Fibroblast of lung (primary cell): ENCODE data around the gene MATK. TPM values are rescaled to one million over a fixed set of nuclear protein-coding genes. Genes with fewer than 3 reads are reported as not detected.

Source experiments
- DNase-seq, 2 donors: peaks; one replicate each; pipeline versions ENCODE4 v3.0.0 to v3.0.0-alpha.2; 2010; ENCODE audit warnings: low read depth in 2 of 2
- H2AFZ ChIP-seq: 2 replicates; pipeline ENCODE4 v1.5.1; 2012; ENCODE audit warnings: low read length, control low read depth, inconsistent platforms
- H3K27ac ChIP-seq: 2 replicates; pipeline ENCODE4 v1.5.1; 2011; ENCODE audit warnings: low read length, control low read depth; ENCODE audit not compliant: insufficient read depth
- H3K27me3 ChIP-seq: 2 replicates; pipeline ENCODE4 v1.5.1; 2011; ENCODE audit warnings: mild to moderate bottlenecking, low read length; ENCODE audit not compliant: control insufficient read depth, insufficient read depth
- H3K36me3 ChIP-seq: 2 replicates; pipeline ENCODE4 v1.5.1; 2011; ENCODE audit warnings: low read length; ENCODE audit not compliant: control insufficient read depth, insufficient read depth
- H3K4me1 ChIP-seq: 2 replicates; pipeline ENCODE4 v1.5.1; 2011; ENCODE audit warnings: low read length; ENCODE audit not compliant: control insufficient read depth, insufficient read depth; ENCODE audit errors: extremely low read depth
- H3K4me2 ChIP-seq: 2 replicates; pipeline ENCODE4 v1.5.1; 2011; ENCODE audit warnings: low read length, control low read depth; ENCODE audit not compliant: insufficient read depth; ENCODE audit errors: extremely low read depth
- H3K4me3 ChIP-seq, 4 experiments: fragments of 200-600 bp in 1 of 4; sonication (generic) in 1 of 4; replicated peaks in 1 of 4; 2 replicates each; pipeline ENCODE4 v1.5.1; 2011 to 2016; ENCODE audit warnings: low read length in 4 of 4, low read depth in 3 of 4, mild to moderate bottlenecking in 3 of 4, control low read depth in 2 of 4, inconsistent platforms in 1 of 4, mixed read lengths in 1 of 4; ENCODE audit not compliant: insufficient read depth in 1 of 4; ENCODE audit errors: control extremely low read depth in 1 of 4
- H3K79me2 ChIP-seq: 2 replicates; pipeline ENCODE4 v1.5.1; 2012; ENCODE audit warnings: mild to moderate bottlenecking, low read length, inconsistent platforms; ENCODE audit not compliant: control insufficient read depth, insufficient read depth
- H3K9ac ChIP-seq: 2 replicates; pipeline ENCODE4 v1.5.1; 2011; ENCODE audit warnings: mild to moderate bottlenecking, low read length, control low read depth; ENCODE audit not compliant: insufficient read depth
- H3K9me3 ChIP-seq: 2 replicates; pipeline ENCODE4 v1.5.1; 2012; ENCODE audit warnings: low read depth, low read length; ENCODE audit not compliant: control insufficient read depth, insufficient read depth
- H4K20me1 ChIP-seq: 2 replicates; pipeline ENCODE4 v1.5.1; 2011; ENCODE audit warnings: low read length; ENCODE audit not compliant: control insufficient read depth, insufficient read depth; ENCODE audit errors: extremely low read depth
- EZH2 ChIP-seq: IDR thresholded peaks from 2 replicates; pipeline ENCODE4 v1.5.1; 2012; ENCODE audit warnings: low read length, control low read depth, mild to moderate bottlenecking; ENCODE audit errors: missing control alignments
- polyA plus RNA-seq, 2 donors: library from polyadenylated mRNA; depleted of rRNA in 1 of 2; stranded (reverse) in 1 of 2; unstranded in 1 of 2; fragments of >200 nt; gene quantifications; 2 replicates each; pipeline ENCODE4 v1.2.1, GENCODE V29; 2011 to 2012; ENCODE audit warnings: missing spikeins in 1 of 2
- total RNA-seq: library from RNA; depleted of rRNA; stranded (reverse); fragments of >200 nt; gene quantifications from 2 replicates; pipeline ENCODE4 v1.2.1, GENCODE V29; 2014
- TF ChIP-seq, protein P1 (sequence below), 2 donors: IDR thresholded peaks in 1 of 2; conservative IDR thresholded peaks in 1 of 2; 1 replicate in 1 of 2; 2 replicates in 1 of 2; pipeline ENCODE4 v1.5.1; 2011 to 2012; ENCODE audit warnings: low read length in 2 of 2, control low read depth in 1 of 2, inconsistent platforms in 1 of 2, low read depth in 1 of 2, mild to moderate bottlenecking in 1 of 2

Gene MATK
- total and polyA plus RNA-seq, 2 donors (not counting 1 experiment from before 2014, with no cell fraction given), result under 0.01 TPM; not detected in 1

DNA sequence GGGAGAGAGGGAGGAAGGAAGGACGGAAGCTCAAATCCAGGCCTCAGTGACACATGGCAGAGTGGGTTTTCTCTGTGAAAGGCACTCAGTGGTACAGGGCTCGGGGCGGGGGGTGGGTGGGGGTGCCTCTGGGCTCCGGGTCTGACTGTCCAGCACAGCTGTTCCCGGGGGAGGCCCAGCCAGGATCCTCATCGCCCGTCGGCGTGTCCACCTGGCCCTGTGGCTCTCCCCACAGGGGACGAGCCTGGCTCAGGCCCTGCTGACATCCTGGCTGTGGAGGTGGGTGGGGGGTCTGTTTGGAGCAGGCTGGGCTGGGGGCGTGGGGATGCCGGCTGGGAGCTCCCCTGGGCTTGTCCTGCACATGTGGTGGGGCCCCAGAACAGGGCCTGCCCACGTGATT, 18.2 kb upstream of the MATK start:
- Histone ChIP-seq H3K4me3 (no peak overlapping the region), H3K27me3 (peaks cover 11% of the 10 kb centered on the region), H2AFZ (no peak overlapping the region), H3K9me3 (peaks cover 3% of the 10 kb centered on the region), H3K27ac (no peak overlapping the region), H4K20me1 (no peaks in the 10 kb centered on the region), H3K9ac (no peak overlapping the region), H3K36me3 (no peaks in the 10 kb centered on the region), H3K4me1 (no peaks in the 10 kb centered on the region), H3K79me2 (no peaks in the 10 kb centered on the region), H3K4me2 (no peak overlapping the region)
- no peak for DNase-seq
- no peak for TF ChIP-seq EZH2
- TF ChIP-seq, protein P1, sequence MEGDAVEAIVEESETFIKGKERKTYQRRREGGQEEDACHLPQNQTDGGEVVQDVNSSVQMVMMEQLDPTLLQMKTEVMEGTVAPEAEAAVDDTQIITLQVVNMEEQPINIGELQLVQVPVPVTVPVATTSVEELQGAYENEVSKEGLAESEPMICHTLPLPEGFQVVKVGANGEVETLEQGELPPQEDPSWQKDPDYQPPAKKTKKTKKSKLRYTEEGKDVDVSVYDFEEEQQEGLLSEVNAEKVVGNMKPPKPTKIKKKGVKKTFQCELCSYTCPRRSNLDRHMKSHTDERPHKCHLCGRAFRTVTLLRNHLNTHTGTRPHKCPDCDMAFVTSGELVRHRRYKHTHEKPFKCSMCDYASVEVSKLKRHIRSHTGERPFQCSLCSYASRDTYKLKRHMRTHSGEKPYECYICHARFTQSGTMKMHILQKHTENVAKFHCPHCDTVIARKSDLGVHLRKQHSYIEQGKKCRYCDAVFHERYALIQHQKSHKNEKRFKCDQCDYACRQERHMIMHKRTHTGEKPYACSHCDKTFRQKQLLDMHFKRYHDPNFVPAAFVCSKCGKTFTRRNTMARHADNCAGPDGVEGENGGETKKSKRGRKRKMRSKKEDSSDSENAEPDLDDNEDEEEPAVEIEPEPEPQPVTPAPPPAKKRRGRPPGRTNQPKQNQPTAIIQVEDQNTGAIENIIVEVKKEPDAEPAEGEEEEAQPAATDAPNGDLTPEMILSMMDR (conservative IDR thresholded peaks at IDR 0.05 in 1 of 2, IDR thresholded peaks at IDR 0.05 in 1 of 2; ENCODE audit: low read depth in 1 of 2, low read length in 2 of 2), result no peak

DNA sequence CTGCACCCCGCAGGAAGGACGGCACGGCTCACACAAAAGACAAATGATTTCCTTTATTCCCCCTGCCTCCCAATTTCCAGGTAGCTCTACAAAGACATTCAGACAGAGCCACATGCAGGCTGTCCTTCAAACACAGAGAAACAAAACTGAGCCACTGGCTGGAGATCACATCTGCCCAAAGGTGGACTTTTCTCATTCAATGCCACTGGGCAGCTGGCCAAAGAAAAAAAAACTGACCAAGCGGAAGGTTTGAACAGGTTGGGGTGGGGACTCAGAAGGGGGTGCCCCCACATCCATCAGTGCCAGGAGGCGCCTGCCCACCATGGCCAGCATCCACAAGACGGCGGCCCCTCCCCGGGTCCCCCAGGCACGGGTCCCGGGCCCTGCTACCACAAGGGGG, 17.8 kb upstream of the MATK start:
- Histone ChIP-seq H4K20me1 (no peaks in the 10 kb centered on the region), H3K79me2 (no peaks in the 10 kb centered on the region), H2AFZ (no peak overlapping the region), H3K4me3 (no peak overlapping the region), H3K36me3 (no peaks in the 10 kb centered on the region), H3K4me2 (no peak overlapping the region), H3K9ac (no peak overlapping the region), H3K27me3 (peaks cover 15% of the 10 kb centered on the region), H3K4me1 (no peaks in the 10 kb centered on the region), H3K27ac (no peak overlapping the region), H3K9me3 (peaks cover 3% of the 10 kb centered on the region)
- no peak for TF ChIP-seq EZH2
- TF ChIP-seq, protein P1 (conservative IDR thresholded peaks at IDR 0.05 in 1 of 2, IDR thresholded peaks at IDR 0.05 in 1 of 2; ENCODE audit: low read depth in 1 of 2, low read length in 2 of 2), result no peak
- no peak for DNase-seq

DNA sequence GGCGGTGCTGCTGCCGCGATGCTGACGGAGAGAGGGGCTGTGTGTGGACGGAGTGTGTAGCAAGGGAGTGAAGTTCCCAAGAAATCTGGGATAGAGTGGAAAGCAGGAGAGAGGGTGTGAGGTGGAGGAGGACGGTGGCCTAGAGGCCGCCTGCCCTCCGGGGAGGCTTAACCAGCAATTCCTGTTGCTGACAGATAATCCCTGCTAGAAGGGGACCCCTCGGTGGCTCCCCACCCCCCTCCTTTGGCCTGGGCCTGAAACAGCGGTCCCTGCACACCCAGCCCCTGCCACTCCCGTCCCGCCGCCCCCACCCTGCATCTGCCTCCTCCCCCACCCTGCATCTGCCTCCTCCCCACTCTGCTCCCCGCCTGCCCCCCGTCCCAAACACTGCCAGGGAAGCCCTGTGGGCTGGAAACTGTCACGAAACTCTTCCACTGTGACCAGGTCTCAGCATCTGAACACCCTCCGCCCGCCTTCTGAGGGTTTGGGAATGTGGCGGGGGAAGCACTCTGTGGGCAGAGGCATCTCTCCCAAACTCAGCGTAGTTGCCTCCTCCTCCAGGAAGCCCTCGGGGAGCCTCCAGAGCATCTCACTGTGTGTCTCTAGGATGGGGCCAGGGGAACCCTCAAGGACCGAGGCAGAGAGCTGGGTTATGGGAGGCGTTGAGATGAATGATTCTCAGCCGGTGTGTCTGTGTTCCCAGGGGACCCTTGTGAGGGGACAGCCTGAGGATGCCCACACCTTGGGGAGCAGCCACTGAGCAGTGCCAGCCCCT, 17.1 kb upstream of the MATK start:
- DNase-seq, result no peak
- Histone ChIP-seq H3K36me3 (no peaks in the 10 kb centered on the region), H3K27ac (no peak overlapping the region), H3K27me3 (peaks cover 16% of the 10 kb centered on the region), H3K4me3 (no peak overlapping the region), H3K9ac (no peak overlapping the region), H3K4me2 (no peak overlapping the region), H3K79me2 (no peaks in the 10 kb centered on the region), H3K4me1 (no peaks in the 10 kb centered on the region), H3K9me3 (peaks cover 3% of the 10 kb centered on the region), H2AFZ (no peak overlapping the region), H4K20me1 (no peaks in the 10 kb centered on the region)
- TF ChIP-seq, protein P1 (conservative IDR thresholded peaks at IDR 0.05 in 1 of 2, IDR thresholded peaks at IDR 0.05 in 1 of 2; ENCODE audit: low read depth in 1 of 2, low read length in 2 of 2), result no peak
- TF ChIP-seq EZH2, result no peak
